ENCODE data around the gene EHMT2. TPM values are rescaled to one million over a fixed set of nuclear protein-coding genes. Genes with fewer than 3 reads are reported as not detected.

The EHMT2 gene
- polyA plus RNA-seq, 3 donors, result 9.9 to 52.8 (median 16.0) TPM

DNA sequence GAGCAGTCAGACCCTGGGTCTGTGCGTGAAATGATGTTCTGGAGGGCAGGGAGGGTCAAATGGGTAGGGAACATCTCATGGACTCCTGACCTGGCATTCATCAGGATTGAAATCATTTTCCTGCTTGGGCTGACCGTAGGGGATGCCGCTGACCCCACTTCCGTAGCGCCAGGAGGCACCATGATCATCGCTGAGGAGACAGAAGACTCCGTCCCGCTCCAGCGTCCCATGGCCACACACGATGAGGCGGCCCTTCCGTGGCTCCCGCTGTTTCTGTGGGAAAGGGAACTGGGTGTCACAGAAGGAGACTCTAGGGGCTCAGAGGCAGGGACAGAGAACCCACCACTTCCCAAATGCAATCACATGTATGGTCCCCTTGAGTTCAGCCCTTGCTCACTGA, 37.1 kb downstream of the EHMT2 start:
- peaks cover 36 to 47% of the 10 kb centered on the region in 2 donors for H3K36me3 ChIP-seq (replicated peaks in 1 of 2; ENCODE audit: control insufficient read depth in 1 of 2, insufficient read depth in 2 of 2, low read length in 2 of 2)
- peaks cover 22 to 28% of the 10 kb centered on the region in 2 donors for H3K4me1 ChIP-seq (ENCODE audit: control insufficient read depth in 1 of 2, insufficient read depth in 2 of 2, low read length in 2 of 2)
- peaks cover 35 to 58% of the 10 kb centered on the region in 2 donors for H3K36me3 Mint-ChIP-seq
- H4K20me1 ChIP-seq (ENCODE audit: insufficient read depth, low read length), result peaks cover 6% of the 10 kb centered on the region
- H3K4me3 ChIP-seq (replicated peaks in 1 of 3; ENCODE audit: low read depth in 2 of 3, low read length in 3 of 3), result no peak overlapping the region
- H3K27me3 Mint-ChIP-seq (ENCODE audit: low read depth in 3 of 3), result peaks cover 0 to 2% (median 2%) of the 10 kb centered on the region in 3 donors
- H3K4me1 Mint-ChIP-seq, result peaks cover 23% of the 10 kb centered on the region
- DNase-seq, result no peak
- no peak overlapping the region for H3K27ac ChIP-seq (ENCODE audit: low read depth in 1 of 2, low read length in 2 of 2)
- peaks cover 16% of the 10 kb centered on the region for H3K79me2 ChIP-seq (ENCODE audit: insufficient read depth, low read length)
- no peaks in the 10 kb centered on the region for H3K9me3 ChIP-seq (replicated peaks in 1 of 2; ENCODE audit: control insufficient read depth in 1 of 2, insufficient read depth in 1 of 2, low read length in 2 of 2)
- peaks cover 0 to 5% (median 0%) of the 10 kb centered on the region in 7 donors for H3K9me3 Mint-ChIP-seq
- no peaks in the 10 kb centered on the region for H3K27me3 ChIP-seq (ENCODE audit: control insufficient read depth in 2 of 2, insufficient read depth in 2 of 2, low read length in 2 of 2)
- TF ChIP-seq, protein P1, sequence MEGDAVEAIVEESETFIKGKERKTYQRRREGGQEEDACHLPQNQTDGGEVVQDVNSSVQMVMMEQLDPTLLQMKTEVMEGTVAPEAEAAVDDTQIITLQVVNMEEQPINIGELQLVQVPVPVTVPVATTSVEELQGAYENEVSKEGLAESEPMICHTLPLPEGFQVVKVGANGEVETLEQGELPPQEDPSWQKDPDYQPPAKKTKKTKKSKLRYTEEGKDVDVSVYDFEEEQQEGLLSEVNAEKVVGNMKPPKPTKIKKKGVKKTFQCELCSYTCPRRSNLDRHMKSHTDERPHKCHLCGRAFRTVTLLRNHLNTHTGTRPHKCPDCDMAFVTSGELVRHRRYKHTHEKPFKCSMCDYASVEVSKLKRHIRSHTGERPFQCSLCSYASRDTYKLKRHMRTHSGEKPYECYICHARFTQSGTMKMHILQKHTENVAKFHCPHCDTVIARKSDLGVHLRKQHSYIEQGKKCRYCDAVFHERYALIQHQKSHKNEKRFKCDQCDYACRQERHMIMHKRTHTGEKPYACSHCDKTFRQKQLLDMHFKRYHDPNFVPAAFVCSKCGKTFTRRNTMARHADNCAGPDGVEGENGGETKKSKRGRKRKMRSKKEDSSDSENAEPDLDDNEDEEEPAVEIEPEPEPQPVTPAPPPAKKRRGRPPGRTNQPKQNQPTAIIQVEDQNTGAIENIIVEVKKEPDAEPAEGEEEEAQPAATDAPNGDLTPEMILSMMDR (IDR thresholded peaks at IDR 0.05), result no peak
- intact Hi-C loops (cut with micrococcal nuclease), result loop anchor here (5.0 to 10.0 kb wide), 2 partner anchors 37 to 316 kb away; partner anchors contain the start of genes ATP6V1G2 (in 1 of the 2), DDX39B (in 1 of the 2), EHMT2 (in 1 of the 2) and NFKBIL1 (in 1 of the 2)
- no peak overlapping the region for H3K9ac ChIP-seq (ENCODE audit: insufficient read depth, low read length, poor library complexity, severe bottlenecking)
- no peak overlapping the region for H3K4me2 ChIP-seq (replicated peaks; ENCODE audit: extremely low read depth, low read length, poor library complexity, severe bottlenecking)
- H2AFZ ChIP-seq (ENCODE audit: insufficient read depth, low read depth, low read length, poor library complexity, severe bottlenecking), result no peak overlapping the region
- H3K4me3 Mint-ChIP-seq, result no peak overlapping the region
- 99% methylated on average over 13 of the region's 13 CpGs for WGBS (ENCODE audit: insufficient coverage)
- no peak overlapping the region for H3K27ac Mint-ChIP-seq

GRCh38 chr6:31859923-31860322, 37.6 kb downstream of the EHMT2 start:
- WGBS (ENCODE audit: insufficient coverage), result 95% methylated on average over 11 of the region's 11 CpGs
- Mint-ChIP-seq H3K27me3 (ENCODE audit: low read depth in 3 of 3) (peaks cover 0 to 2% (median 2%) of the 10 kb centered on the region in 3 donors), H3K36me3 (peaks cover 35 to 61% of the 10 kb centered on the region in 2 donors), H3K4me1 (peaks cover 23% of the 10 kb centered on the region), H3K27ac (peak overlapping the region in 1 of 7 donors; percentile 40), H3K9me3 (peaks cover 0 to 5% (median 0%) of the 10 kb centered on the region in 7 donors), H3K4me3 (peak overlapping the region in 1 of 2 donors; percentile 34)
- peaks cover 16% of the 10 kb centered on the region for H3K79me2 ChIP-seq (ENCODE audit: insufficient read depth, low read length)
- peaks cover 36 to 47% of the 10 kb centered on the region in 2 donors for H3K36me3 ChIP-seq (replicated peaks in 1 of 2; ENCODE audit: control insufficient read depth in 1 of 2, insufficient read depth in 2 of 2, low read length in 2 of 2)
- DNase-seq, result no peak
- H3K4me2 ChIP-seq (replicated peaks; ENCODE audit: extremely low read depth, low read length, poor library complexity, severe bottlenecking), result no peak overlapping the region
- no peak overlapping the region for H3K4me3 ChIP-seq (replicated peaks in 1 of 3; ENCODE audit: low read depth in 2 of 3, low read length in 3 of 3)
- peaks cover 22 to 28% of the 10 kb centered on the region in 2 donors for H3K4me1 ChIP-seq (ENCODE audit: control insufficient read depth in 1 of 2, insufficient read depth in 2 of 2, low read length in 2 of 2)
- no peak overlapping the region for H3K9ac ChIP-seq (ENCODE audit: insufficient read depth, low read length, poor library complexity, severe bottlenecking)
- intact Hi-C loops (cut with micrococcal nuclease), result loop anchor here (5.0 to 10.0 kb wide), 2 partner anchors 37 to 315 kb away; partner anchors contain the start of genes ATP6V1G2 (in 1 of the 2), DDX39B (in 1 of the 2), EHMT2 (in 1 of the 2) and NFKBIL1 (in 1 of the 2)
- peaks cover 6% of the 10 kb centered on the region for H4K20me1 ChIP-seq (ENCODE audit: insufficient read depth, low read length)
- TF ChIP-seq, protein P1 (IDR thresholded peaks at IDR 0.05), result no peak
- no peak overlapping the region for H2AFZ ChIP-seq (ENCODE audit: insufficient read depth, low read depth, low read length, poor library complexity, severe bottlenecking)
- no peaks in the 10 kb centered on the region for H3K9me3 ChIP-seq (replicated peaks in 1 of 2; ENCODE audit: control insufficient read depth in 1 of 2, insufficient read depth in 1 of 2, low read length in 2 of 2)
- no peak overlapping the region for H3K27ac ChIP-seq (ENCODE audit: low read depth in 1 of 2, low read length in 2 of 2)
- no peaks in the 10 kb centered on the region for H3K27me3 ChIP-seq (ENCODE audit: control insufficient read depth in 2 of 2, insufficient read depth in 2 of 2, low read length in 2 of 2)

All from CD14-positive monocyte (primary cell).